Left cardiac atrium (tissue), 4 donors: ENCODE measurements around the gene TMEM256. TPM values are rescaled to one million over a fixed set of nuclear protein-coding genes. Genes with fewer than 3 reads are reported as not detected.
A peak's percentile ranks its signal among the peaks of the same experiment; 100 is the strongest.
"Not testable (repeated sequence)": the region's sequence is repeated elsewhere in the genome, so short reads cannot be mapped to it uniquely, and the experiment has no call there.

ENCODE experiments used
- ATAC-seq, 2 donors: fragments of 200-7000 bp; cut with Tn5 transposase; one replicate each; pipeline ENCODE4 v1.9.1; 2020; ENCODE audit warnings: mild to moderate bottlenecking in 2 of 2, moderate library complexity in 2 of 2
- DNase-seq: peaks from one replicate; pipeline ENCODE4 v3.0.0-alpha.2; 2020
- intact Hi-C, 2 donors: fragments of 100-400 bp; cut with DNase I; formaldehyde crosslinking; loops; one replicate each; pipeline versions ENCODE4 v1.14.1 to v1.15.1; 2022 to 2023
- total RNA-seq, 2 donors: library from RNA; stranded (reverse); fragmentation: NEBNext Ultra II Directional; extraction: Animal tissue kit (Norgen Biotek cat#: 25700); gene quantifications; one replicate each; pipeline ENCODE4 v1.2.1, GENCODE V29; 2021
- donor health status: DM: no; HTN: yes; CAD: no.
- donor health status: DM: no; HTN: yes; CAD: no; lungs with severe emphysema.
- donor health status: DM: yes; HTN: yes; CAD: no.
- donor health status: Dilated cardiomyopathy.

The TMEM256 gene
- total RNA-seq, 2 donors from 2014 or later = 67.3 to 69.2 TPM

- no peak for ATAC-seq
- intact Hi-C loops = loop anchor here in 1 of 2 donors (5.0 kb wide), 1 partner anchor 59 kb away; the partner anchor contains the start of genes SPEM2 and SPEM3
- DNase-seq = no peak
Observed at GRCh38 chr17:7367918-7368598, 35.8 kb downstream of the TMEM256 start.

GRCh38 chr17:7367083-7367482 lies 36.8 kb downstream of the TMEM256 start:
- DNase-seq (no peak), ATAC-seq (no peak)
- intact Hi-C loops = loop anchor here in 1 of 2 donors (5.0 kb wide), 1 partner anchor 60 kb away; the partner anchor contains the start of genes SPEM2 and SPEM3

- intact Hi-C loops = loop anchor here in 1 of 2 donors (5.0 kb wide), 1 partner anchor 61 kb away; the partner anchor contains the start of genes SPEM2 and SPEM3
- ATAC-seq, DNase-seq: not testable (repeated sequence)
Observed at GRCh38 chr17:7365963-7366362, 37.9 kb downstream of the TMEM256 start.

GRCh38 chr17:7363311-7363710 lies 40.6 kb downstream of the TMEM256 start:
- intact Hi-C loops = no loop called here
- no peak for DNase-seq
- no peak for ATAC-seq

- DNase-seq (no peak), ATAC-seq (no peak)
- intact Hi-C loops = no loop called here
Observed at GRCh38 chr17:7361906-7362305, 42.0 kb downstream of the TMEM256 start.

GRCh38 chr17:7357381-7357780 lies 46.5 kb downstream of the TMEM256 start:
- ATAC-seq (no peak), DNase-seq (no peak)
- intact Hi-C loops = loop anchor here in 1 of 2 donors (5.0 kb wide), 2 partner anchors 35 to 80 kb away; partner anchors contain the start of genes FGF11, PLSCR3 and TMEM102

- ATAC-seq (no peak), DNase-seq (no peak)
- intact Hi-C loops = loop anchor here in 1 of 2 donors (5.0 kb wide), 2 partner anchors 36 to 81 kb away; partner anchors contain the start of genes FGF11, PLSCR3 and TMEM102
Observed at GRCh38 chr17:7356756-7357155, 47.1 kb downstream of the TMEM256 start.

GRCh38 chr17:7356072-7356549 lies 47.8 kb downstream of the TMEM256 start:
- ATAC-seq = peak in 1 of 2 donors; percentile 32

GRCh38 chr17:7355573-7355972 lies 48.3 kb downstream of the TMEM256 start:
- intact Hi-C loops = loop anchor here in 1 of 2 donors (5.0 kb wide), 2 partner anchors 37 to 82 kb away; partner anchors contain the start of genes FGF11, PLSCR3 and TMEM102
- DNase-seq (no peak), ATAC-seq (no peak)

More at GRCh38 chr17:7356072-7356549, 47.8 kb downstream of the TMEM256 start:
- intact Hi-C loops = loop anchor here in 1 of 2 donors (5.0 kb wide), 2 partner anchors 36 to 81 kb away; partner anchors contain the start of genes FGF11, PLSCR3 and TMEM102
- DNase-seq = peak; percentile 82

- ATAC-seq (no peak), DNase-seq (peak; percentile 57)
- intact Hi-C loops = loop anchor here in 1 of 2 donors (5.0 kb wide), 2 partner anchors 37 to 82 kb away; partner anchors contain the start of genes FGF11, PLSCR3 and TMEM102
Observed at GRCh38 chr17:7355053-7355452, 48.8 kb downstream of the TMEM256 start, which contains the start of gene TMEM95. TSS of gene TMEM95 (plus strand) at chr17:7355156. CDS start at chr17:7355205, 49 bp downstream.

- no peak for DNase-seq
- intact Hi-C loops = no loop called here
- no peak for ATAC-seq
Observed at GRCh38 chr17:7354262-7354843, 49.5 kb downstream of the TMEM256 start.

Other genes starting within 250 kb of the TMEM256 start
- under 1 TPM; 0.68 TPM for gene ASGR1, start 224.7 kb downstream of the TMEM256 start, total RNA-seq
- gene DLG4, start 184.3 kb downstream of the TMEM256 start, total RNA-seq = 10 to 100 TPM; 21.3 to 22.9 TPM
- 1,000 to 10,000 TPM in 1 of 2 donors, 100 to 1,000 TPM in 1; 891 to 1,101 TPM for gene ACADVL, start 184.2 kb downstream of the TMEM256 start, total RNA-seq
- gene DVL2, start 169.6 kb downstream of the TMEM256 start, total RNA-seq = 10 to 100 TPM; 22.5 to 23.8 TPM
- 10 to 100 TPM; 18.5 to 27.5 TPM for gene PHF23, start 164.6 kb downstream of the TMEM256 start, total RNA-seq
- 100 to 1,000 TPM; 459 to 475 TPM for gene GABARAP, start 161.6 kb downstream of the TMEM256 start, total RNA-seq
- gene CTDNEP1, start 152.4 kb downstream of the TMEM256 start, total RNA-seq = 100 to 1,000 TPM; 116 to 118 TPM
- 10 to 100 TPM; 68.3 to 93.8 TPM for gene ELP5, start 151.9 kb downstream of the TMEM256 start, total RNA-seq
- 1 to 10 TPM; 2.1 to 4.9 TPM for gene CLDN7, start 141.6 kb downstream of the TMEM256 start, total RNA-seq
- 10 to 100 TPM; 79.1 to 87.6 TPM for gene SLC2A4, start 122.4 kb downstream of the TMEM256 start, total RNA-seq
- gene YBX2, start 109.5 kb downstream of the TMEM256 start, total RNA-seq = 1 to 10 TPM; 1.2 to 1.9 TPM
- gene EIF5A, start 96.5 kb downstream of the TMEM256 start, total RNA-seq = 100 to 1,000 TPM; 274 to 374 TPM
- gene GPS2, start 88.7 kb downstream of the TMEM256 start, total RNA-seq = 10 to 100 TPM; 59.3 to 63.4 TPM
- gene NEURL4, start 74.8 kb downstream of the TMEM256 start, total RNA-seq = 10 to 100 TPM; 24.8 to 38.8 TPM
- gene ACAP1, start 67.6 kb downstream of the TMEM256 start, total RNA-seq = 10 to 100 TPM; 19.0 to 20.4 TPM
- gene KCTD11, start 51.9 kb downstream of the TMEM256 start, total RNA-seq = 1 to 10 TPM; 5.3 to 5.9 TPM
- not detected for gene TMEM95, start 48.9 kb downstream of the TMEM256 start, total RNA-seq
- 1 to 10 TPM; 1.9 to 2.1 TPM for gene TNK1, start 23.0 kb downstream of the TMEM256 start, total RNA-seq
- gene PLSCR3, start 9.6 kb downstream of the TMEM256 start, total RNA-seq = 10 to 100 TPM; 22.4 to 29.0 TPM
- 10 to 100 TPM; 12.1 to 15.5 TPM for gene NLGN2, start 3.7 kb upstream of the TMEM256 start, total RNA-seq
- gene SPEM1, start 16.2 kb upstream of the TMEM256 start, total RNA-seq = not detected
- not detected for gene SPEM2, start 21.5 kb upstream of the TMEM256 start, total RNA-seq
- not detected for gene SPEM3, start 24.8 kb upstream of the TMEM256 start, total RNA-seq
- 1 to 10 TPM; 2.7 to 2.9 TPM for gene TMEM102, start 31.3 kb upstream of the TMEM256 start, total RNA-seq
- 10 to 100 TPM; 20.5 to 24.6 TPM for gene FGF11, start 35.4 kb upstream of the TMEM256 start, total RNA-seq
- gene CHRNB1, start 41.0 kb upstream of the TMEM256 start, total RNA-seq = 10 to 100 TPM; 12.4 to 13.8 TPM
- 10 to 100 TPM; 62.1 to 62.2 TPM for gene ZBTB4, start 75.5 kb upstream of the TMEM256 start, total RNA-seq
- gene SLC35G6, start 77.3 kb upstream of the TMEM256 start, total RNA-seq = not detected
- 10 to 100 TPM; 42.8 to 56.9 TPM for gene POLR2A, start 80.3 kb upstream of the TMEM256 start, total RNA-seq
- gene TNFSF12, start 145.0 kb upstream of the TMEM256 start, total RNA-seq = 10 to 100 TPM; 31.0 to 47.6 TPM
- 10 to 100 TPM; 15.0 to 25.5 TPM for gene TNFSF13, start 154.7 kb upstream of the TMEM256 start, total RNA-seq
- 10 to 100 TPM; 27.2 to 30.5 TPM for gene SENP3, start 157.8 kb upstream of the TMEM256 start, total RNA-seq
- gene CD68, start 175.5 kb upstream of the TMEM256 start, total RNA-seq = 10 to 100 TPM; 55.5 to 87.3 TPM
- 10 to 100 TPM; 30.5 to 35.0 TPM for gene MPDU1, start 179.8 kb upstream of the TMEM256 start, total RNA-seq
- 1 to 10 TPM; 3.0 to 4.7 TPM for gene SOX15, start 186.0 kb upstream of the TMEM256 start, total RNA-seq
- gene FXR2, start 210.8 kb upstream of the TMEM256 start, total RNA-seq = 10 to 100 TPM; 68.3 to 68.7 TPM
- 10 to 100 TPM; 84.1 to 86.4 TPM for gene SAT2, start 223.7 kb upstream of the TMEM256 start, total RNA-seq
- under 1 TPM; 0.55 to 0.85 TPM for gene SHBG, start 226.0 kb upstream of the TMEM256 start, total RNA-seq
- 1 to 10 TPM; 1.8 to 3.7 TPM for gene ATP1B2, start 246.8 kb upstream of the TMEM256 start, total RNA-seq